ENCODE results near the gene SIGLEC7.

SIGLEC7 gene

DNA sequence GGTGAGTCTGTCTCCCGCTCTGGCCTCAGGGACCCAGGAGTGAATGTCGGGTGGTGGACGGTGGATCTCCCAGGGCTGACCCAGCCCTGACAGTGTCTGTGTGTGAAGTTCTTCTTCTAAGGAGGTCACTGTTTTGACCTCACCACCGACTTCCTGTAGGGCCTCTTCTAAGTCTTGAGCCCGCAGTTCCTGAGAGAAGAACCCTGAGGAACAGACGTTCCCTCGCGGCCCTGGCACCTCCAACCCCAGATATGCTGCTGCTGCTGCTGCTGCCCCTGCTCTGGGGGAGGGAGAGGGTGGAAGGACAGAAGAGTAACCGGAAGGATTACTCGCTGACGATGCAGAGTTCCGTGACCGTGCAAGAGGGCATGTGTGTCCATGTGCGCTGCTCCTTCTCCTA is at the start of gene SIGLEC7:
Gene SIGLEC7, plus strand, starts transcription at position 183 of the 400 bp plus-strand sequence. Its CDS starts 69 bp downstream, at position 252.
- H3K36me3 ChIP-seq (replicated peaks), result no peaks in the 10 kb centered on the region
- in situ Hi-C loops (cut with HindIII; ENCODE audit: low pct_ligation_motif_present, low sequenced_read_pairs), result no loop called here
- TF ChIP-seq, protein P1, sequence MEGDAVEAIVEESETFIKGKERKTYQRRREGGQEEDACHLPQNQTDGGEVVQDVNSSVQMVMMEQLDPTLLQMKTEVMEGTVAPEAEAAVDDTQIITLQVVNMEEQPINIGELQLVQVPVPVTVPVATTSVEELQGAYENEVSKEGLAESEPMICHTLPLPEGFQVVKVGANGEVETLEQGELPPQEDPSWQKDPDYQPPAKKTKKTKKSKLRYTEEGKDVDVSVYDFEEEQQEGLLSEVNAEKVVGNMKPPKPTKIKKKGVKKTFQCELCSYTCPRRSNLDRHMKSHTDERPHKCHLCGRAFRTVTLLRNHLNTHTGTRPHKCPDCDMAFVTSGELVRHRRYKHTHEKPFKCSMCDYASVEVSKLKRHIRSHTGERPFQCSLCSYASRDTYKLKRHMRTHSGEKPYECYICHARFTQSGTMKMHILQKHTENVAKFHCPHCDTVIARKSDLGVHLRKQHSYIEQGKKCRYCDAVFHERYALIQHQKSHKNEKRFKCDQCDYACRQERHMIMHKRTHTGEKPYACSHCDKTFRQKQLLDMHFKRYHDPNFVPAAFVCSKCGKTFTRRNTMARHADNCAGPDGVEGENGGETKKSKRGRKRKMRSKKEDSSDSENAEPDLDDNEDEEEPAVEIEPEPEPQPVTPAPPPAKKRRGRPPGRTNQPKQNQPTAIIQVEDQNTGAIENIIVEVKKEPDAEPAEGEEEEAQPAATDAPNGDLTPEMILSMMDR (IDR thresholded peaks at IDR 0.05; ENCODE audit: low read depth, low read length, missing control alignments), result no peak
- no peak within 1 kb of the TSS for H3K27ac ChIP-seq
- no peak for DNase-seq
- no peaks in the 10 kb centered on the region for H3K27me3 ChIP-seq (replicated peaks)
- no peak within 1 kb of the TSS for H3K4me3 ChIP-seq (ENCODE audit: low read depth, low read length)

DNA sequence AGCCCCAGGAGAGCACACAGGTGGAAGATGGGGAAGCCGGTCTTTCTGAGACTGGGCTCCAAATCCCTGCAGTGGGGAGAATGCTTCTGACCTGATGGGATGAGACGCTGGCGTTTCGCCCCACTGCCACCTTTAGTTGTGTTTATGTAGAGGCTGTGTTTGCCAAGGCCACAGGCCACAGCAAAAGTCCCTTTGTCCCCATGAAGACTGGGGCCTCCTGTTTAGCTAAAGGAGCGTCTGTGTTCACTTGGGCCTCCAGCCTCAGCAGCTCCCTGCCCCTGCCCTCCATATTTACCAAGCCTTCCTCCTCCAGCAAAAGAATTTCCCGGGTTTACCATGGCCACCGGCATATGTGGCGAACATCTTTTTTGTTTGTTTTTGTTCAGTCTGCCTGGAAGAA is 49.0 kb upstream of the SIGLEC7 start:
- Histone ChIP-seq H3K36me3 (replicated peaks) (peaks cover 2% of the 10 kb centered on the region), H3K27ac (no peak overlapping the region), H3K4me3 (ENCODE audit: low read depth, low read length) (no peak overlapping the region), H3K27me3 (replicated peaks) (no peaks in the 10 kb centered on the region)
- TF ChIP-seq, protein P1 (IDR thresholded peaks at IDR 0.05; ENCODE audit: low read depth, low read length, missing control alignments), result no peak
- in situ Hi-C loops (cut with HindIII; ENCODE audit: low pct_ligation_motif_present, low sequenced_read_pairs), result no loop called here
- no peak for DNase-seq

DNA sequence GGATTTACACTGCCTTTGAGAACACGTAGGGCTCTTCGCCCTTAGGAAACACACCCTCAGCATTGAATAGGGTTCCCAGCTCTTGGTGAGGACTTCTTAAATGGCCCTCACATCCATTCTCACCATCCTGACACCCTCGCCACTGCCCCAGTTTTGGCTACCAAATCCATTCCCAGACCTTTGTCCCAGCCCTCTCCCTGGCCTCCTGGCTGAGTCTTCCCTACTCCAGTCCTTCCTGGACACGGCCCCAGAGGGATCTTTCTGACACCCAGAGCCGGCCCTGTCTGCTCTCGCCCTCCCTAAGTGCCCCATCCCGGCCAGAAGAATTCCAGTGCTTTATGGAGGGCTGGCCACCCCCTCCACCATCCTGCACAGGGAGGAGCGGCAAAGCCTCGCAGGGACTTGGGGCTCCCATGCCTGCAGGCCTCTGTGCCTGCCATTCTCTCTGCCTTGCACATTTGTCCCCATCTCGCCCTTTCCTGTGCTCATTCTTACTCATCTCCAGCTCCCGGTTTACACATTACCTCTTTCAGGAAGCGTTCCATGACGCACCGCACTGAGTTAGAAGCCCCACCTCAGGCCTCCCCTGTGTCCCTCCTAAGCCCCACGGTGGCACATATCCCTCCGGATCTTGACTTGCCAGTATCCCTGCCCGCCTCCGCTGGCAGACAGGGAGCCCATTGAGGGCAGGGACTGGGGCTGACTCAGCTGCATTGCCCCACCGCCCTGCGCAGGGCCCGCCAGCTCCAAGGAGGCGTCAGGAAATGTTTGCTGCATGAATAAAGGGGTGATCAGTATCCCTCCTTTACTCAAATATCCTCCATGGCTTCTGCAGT is 48.4 kb upstream of the SIGLEC7 start:
- TF ChIP-seq, protein P1 (IDR thresholded peaks at IDR 0.05; ENCODE audit: low read depth, low read length, missing control alignments), result no peak
- DNase-seq, result no peak
- Histone ChIP-seq H3K27ac (no peak overlapping the region), H3K36me3 (replicated peaks) (peaks cover 5% of the 10 kb centered on the region), H3K27me3 (replicated peaks) (no peaks in the 10 kb centered on the region), H3K4me3 (ENCODE audit: low read depth, low read length) (no peak overlapping the region)
- in situ Hi-C loops (cut with HindIII; ENCODE audit: low pct_ligation_motif_present, low sequenced_read_pairs), result no loop called here

DNA sequence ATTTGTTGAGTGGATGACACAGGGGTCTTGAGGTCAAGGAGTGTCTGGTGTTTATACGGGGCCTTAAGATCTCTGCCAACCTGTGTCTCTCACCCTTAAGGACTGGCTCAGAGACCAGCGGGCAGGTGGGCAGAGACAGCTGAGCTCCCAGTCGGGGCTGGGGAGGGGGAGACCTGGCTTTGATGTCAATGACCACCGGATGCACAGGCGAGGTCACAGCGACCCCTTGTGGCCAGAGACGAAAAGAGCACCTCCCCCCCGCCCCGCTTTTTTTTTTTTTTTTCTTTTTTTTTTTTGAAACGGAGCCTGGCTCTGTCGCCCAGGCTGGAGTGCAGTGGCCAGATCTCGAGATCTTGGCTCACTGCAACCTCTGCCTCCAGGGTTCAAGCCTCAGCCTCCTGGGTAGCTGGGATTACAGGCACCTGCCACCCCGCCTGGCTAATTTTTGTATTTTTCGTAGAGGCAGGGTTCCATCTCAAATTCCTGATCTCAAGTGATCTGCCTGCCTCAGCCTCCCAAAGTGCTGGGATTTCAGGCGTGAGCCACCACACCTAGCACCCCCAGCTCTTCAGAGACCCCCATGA is 47.3 kb upstream of the SIGLEC7 start:
- Histone ChIP-seq H3K4me3 (ENCODE audit: low read depth, low read length) (no peak overlapping the region), H3K27ac (no peak overlapping the region), H3K36me3 (replicated peaks) (peaks cover 5% of the 10 kb centered on the region), H3K27me3 (replicated peaks) (no peaks in the 10 kb centered on the region)
- in situ Hi-C loops (cut with HindIII; ENCODE audit: low pct_ligation_motif_present, low sequenced_read_pairs), result no loop called here
- TF ChIP-seq, protein P1 (IDR thresholded peaks at IDR 0.05; ENCODE audit: low read depth, low read length, missing control alignments), result peak; percentile 77
- no peak for DNase-seq

DNA sequence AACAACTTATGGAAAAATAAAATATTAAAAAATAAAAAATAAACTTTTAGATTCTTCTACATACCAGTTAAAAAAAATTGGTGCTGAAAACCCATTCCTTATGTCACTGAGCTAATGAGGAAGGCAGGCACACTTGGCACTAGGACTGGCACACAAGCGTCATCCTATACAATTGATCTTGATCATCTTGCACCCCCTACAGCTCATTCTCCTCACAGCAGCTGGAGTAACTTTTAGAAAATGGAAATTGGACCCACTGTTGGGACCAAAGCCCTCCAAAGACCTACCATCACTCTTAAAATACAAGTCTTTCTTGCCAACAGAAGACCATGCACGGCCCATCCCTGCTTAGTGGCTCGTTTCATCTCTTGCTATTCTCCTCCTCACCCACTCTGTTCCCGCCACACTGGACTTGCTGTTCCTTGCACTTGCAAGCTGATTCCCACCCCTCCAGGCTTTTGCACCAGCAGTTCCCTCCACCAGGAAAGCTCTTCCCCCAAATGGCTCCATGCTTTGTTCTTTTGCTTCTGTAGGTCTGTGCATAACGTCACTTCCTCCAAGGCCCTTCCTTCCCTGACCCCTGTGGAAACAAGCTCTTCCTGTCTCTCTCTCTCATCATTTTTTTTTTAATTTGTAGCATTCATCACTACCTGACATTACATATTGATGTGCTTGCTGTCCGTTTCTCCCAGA is 45.5 kb upstream of the SIGLEC7 start:
- in situ Hi-C loops (cut with HindIII; ENCODE audit: low pct_ligation_motif_present, low sequenced_read_pairs), result no loop called here
- no peak overlapping the region for H3K27ac ChIP-seq
- no peak for DNase-seq

More for the DNA sequence above, 45.5 kb upstream of the SIGLEC7 start:
- Histone ChIP-seq H3K4me3 (ENCODE audit: low read depth, low read length) (no peak overlapping the region), H3K36me3 (replicated peaks) (peaks cover 7% of the 10 kb centered on the region), H3K27me3 (replicated peaks) (no peaks in the 10 kb centered on the region)
- TF ChIP-seq, protein P1 (IDR thresholded peaks at IDR 0.05; ENCODE audit: low read depth, low read length, missing control alignments), result peak; percentile 40

Data from brain microvascular endothelial cell (primary cell).